HepG2 (cell line): Measurements from ENCODE around the gene WWTR1. TPM values are rescaled to one million over a fixed set of nuclear protein-coding genes. Genes with fewer than 3 reads are reported as not detected.

Experiments used
- BCL3 ChIP-seq: sonication (generic); formaldehyde crosslinking; IDR thresholded peaks from 2 replicates; pipeline ENCODE4 v1.5.1; 2020; ENCODE audit warnings: mild to moderate bottlenecking, missing genetic modification reagents, moderate library complexity
- FOXJ3 ChIP-seq: sonication (generic); formaldehyde crosslinking; IDR thresholded peaks from 2 replicates; pipeline ENCODE4 v1.4.0; 2020; ENCODE audit warnings: missing genetic modification reagents, mild to moderate bottlenecking, borderline replicate concordance
- FOXO1 ChIP-seq: sonication (generic); formaldehyde crosslinking; IDR thresholded peaks from 2 replicates; pipeline ENCODE4 v1.4.0; 2020; ENCODE audit warnings: missing genetic modification reagents
- HDAC1 ChIP-seq: sonication (generic); formaldehyde crosslinking; IDR thresholded peaks from 2 replicates; pipeline ENCODE4 v1.5.1; 2020; ENCODE audit warnings: mild to moderate bottlenecking, missing genetic modification reagents
- HIC2 ChIP-seq: sonication (generic); formaldehyde crosslinking; IDR thresholded peaks from 2 replicates; pipeline ENCODE4 v1.9.0; 2022; ENCODE audit warnings: low read depth, missing genetic modification reagents
- MLX ChIP-seq: IDR thresholded peaks from 2 replicates; pipeline ENCODE4 v1.6.1; 2016
- MNT ChIP-seq: fragments of 450-650 bp; IDR thresholded peaks from 2 replicates; pipeline ENCODE4 v1.6.1; 2016
- MXD4 ChIP-seq: IDR thresholded peaks from 2 replicates; pipeline ENCODE4 v1.6.1; 2016; ENCODE audit warnings: mild to moderate bottlenecking, missing biosample characterization, missing genetic modification reagents
- NRL ChIP-seq: sonication (generic); formaldehyde crosslinking; IDR thresholded peaks from 2 replicates; pipeline ENCODE4 v1.5.0; 2020; ENCODE audit warnings: missing genetic modification reagents, mild to moderate bottlenecking, moderate library complexity, borderline replicate concordance
- POLR2G ChIP-seq: fragments of 200-400 bp; formaldehyde crosslinking; IDR thresholded peaks from 2 replicates; pipeline ENCODE4 v1.6.1; 2018; ENCODE audit warnings: mild to moderate bottlenecking, low read depth, low read length, moderate library complexity
- SMARCC2 ChIP-seq: fragments of 450-650 bp; IDR thresholded peaks from 2 replicates; pipeline ENCODE4 v1.6.1; 2017; ENCODE audit warnings: antibody characterized with exemption, mild to moderate bottlenecking
- YEATS2 ChIP-seq: sonication (generic); formaldehyde crosslinking; IDR thresholded peaks from 2 replicates; pipeline ENCODE4 v1.4.0; 2020; ENCODE audit warnings: missing genetic modification reagents, borderline replicate concordance
- YEATS4 ChIP-seq: sonication (generic); formaldehyde crosslinking; IDR thresholded peaks from 2 replicates; pipeline ENCODE4 v1.4.0; 2020; ENCODE audit warnings: missing genetic modification reagents, borderline replicate concordance
- ZC3H13 ChIP-seq: sonication (generic); formaldehyde crosslinking; IDR thresholded peaks from 2 replicates; pipeline ENCODE4 v1.8.1; 2023; ENCODE audit warnings: mild to moderate bottlenecking, missing genetic modification reagents, moderate library complexity
- ZFP1 ChIP-seq: IDR thresholded peaks from 2 replicates; pipeline ENCODE4 v1.6.1; 2016
- ZFP90 ChIP-seq: sonication (generic); formaldehyde crosslinking; IDR thresholded peaks from 2 replicates; pipeline ENCODE4 v1.8.0; 2022; ENCODE audit warnings: missing genetic modification reagents, mild to moderate bottlenecking, inconsistent platforms, borderline replicate concordance
- ZNF17 ChIP-seq: sonication (generic); formaldehyde crosslinking; IDR thresholded peaks from 2 replicates; pipeline ENCODE4 v1.5.0; 2020; ENCODE audit warnings: mild to moderate bottlenecking, missing genetic modification reagents
- ZNF44 ChIP-seq: sonication (generic); formaldehyde crosslinking; IDR thresholded peaks from 2 replicates; pipeline ENCODE4 v1.5.1; 2020; ENCODE audit warnings: mild to moderate bottlenecking, missing genetic modification reagents
- ZNF597 ChIP-seq: sonication (generic); formaldehyde crosslinking; IDR thresholded peaks from 2 replicates; pipeline ENCODE4 v1.5.0; 2020; ENCODE audit warnings: missing genetic modification reagents
- ZNF75D ChIP-seq: sonication (generic); formaldehyde crosslinking; IDR thresholded peaks from 2 replicates; pipeline ENCODE4 v1.8.1; 2023; ENCODE audit warnings: missing genetic modification reagents, mild to moderate bottlenecking, borderline replicate concordance
- polyA plus RNA-seq, 8 experiments: library from polyadenylated mRNA; depleted of rRNA in 3 of 8; stranded (reverse) in 7 of 8; unstranded in 1 of 8; fragments of >200 nt; fragmentation: Illumina TruSeq in 4 of 8; extraction: Trizol in 4 of 8; gene quantifications; 2 replicates each; pipeline versions ENCODE4 v1.2.1 to v1.2.3, GENCODE V29; 2011 to 2016; ENCODE audit warnings: low read depth in 4 of 8, missing spikeins in 1 of 8, mixed read lengths in 1 of 8; ENCODE audit not compliant: insufficient read depth in 1 of 8
- total RNA-seq, 5 experiments: library from RNA; depleted of rRNA; stranded (reverse); fragments of >200 nt; fragmentation: Illumina TruSeq; extraction: Trizol; gene quantifications; 2 replicates each; pipeline ENCODE4 v1.2.3, GENCODE V29; 2016; ENCODE audit warnings: low read depth in 1 of 5

The WWTR1 gene
- total and polyA plus RNA-seq, 2 of the 13 experiments (the other 11 are each of a cell fraction or from before 2014, with no cell fraction given), result 19.7 to 139 TPM

- TF ChIP-seq BCL3 (CRISPR knock-in tag), result no peak
- no peak for TF ChIP-seq MLX (CRISPR knock-in tag)
- no peak for TF ChIP-seq MXD4 (CRISPR knock-in tag)
- no peak for TF ChIP-seq ZNF44 (CRISPR knock-in tag)
- TF ChIP-seq ZNF597 (CRISPR knock-in tag), result no peak
- no peak for TF ChIP-seq ZFP1
- peak; percentile 46; the same call in 1 of the 2 replicates for TF ChIP-seq YEATS2 (CRISPR knock-in tag)
- peak; percentile 78 for TF ChIP-seq FOXO1 (CRISPR knock-in tag)
- TF ChIP-seq FOXJ3 (CRISPR knock-in tag), result 0 out of 2 replicates have a peak, but pooled peaks have one; percentile 22
- TF ChIP-seq HIC2, result no peak
- TF ChIP-seq ZFP90 (CRISPR knock-in tag), result no peak
- no peak for TF ChIP-seq ZC3H13
- no peak for TF ChIP-seq ZNF17 (CRISPR knock-in tag)
- no peak for TF ChIP-seq NRL (CRISPR knock-in tag)
- TF ChIP-seq MNT, result no peak
- TF ChIP-seq SMARCC2, result no peak
- TF ChIP-seq HDAC1 (CRISPR knock-in tag), result no peak
- no peak for TF ChIP-seq ZNF75D
- no peak; the same call in 1 of the 2 replicates for TF ChIP-seq YEATS4
- no peak for TF ChIP-seq POLR2G
These were observed 177.4 kb downstream of the WWTR1 start (continued) for GRCh38 chr3:149480326-149481017.
